GM23338 (cell line): ENCODE results near the gene ST14. TPM values are rescaled to one million over a fixed set of nuclear protein-coding genes. Genes with fewer than 3 reads are reported as not detected.

Experiments used
- ATAC-seq: fragments of 200-7000 bp; cut with Tn5 transposase; 3 replicates; pipeline ENCODE4 v1.9.1; 2020
- DNase-seq: peaks from one replicate; pipeline ENCODE4 v3.0.0-alpha.2; 2015; ENCODE audit warnings: low spot score
- H2AFZ ChIP-seq: fragments of 200-600 bp; sonication (generic); 2 replicates; pipeline ENCODE4 v1.8.0; 2016; ENCODE audit warnings: antibody characterized with exemption, mild to moderate bottlenecking, moderate library complexity
- H3F3A ChIP-seq: fragments of 200-600 bp; sonication (generic); replicated peaks from 2 replicates; pipeline ENCODE4 v1.8.0; 2017; ENCODE audit warnings: antibody characterized with exemption, mixed run types, low read depth
- H3K27ac ChIP-seq: fragments of 200-600 bp; sonication (generic); 2 replicates; pipeline ENCODE4 v1.6.1; 2016; ENCODE audit warnings: low read depth
- H3K27me3 ChIP-seq: fragments of 200-600 bp; sonication (generic); 2 replicates; pipeline ENCODE4 v1.8.0; 2016; ENCODE audit warnings: mild to moderate bottlenecking, mixed run types, moderate library complexity; ENCODE audit not compliant: insufficient read depth
- H3K36me3 ChIP-seq: fragments of 200-600 bp; sonication (generic); 2 replicates; pipeline ENCODE4 v1.8.0; 2016; ENCODE audit warnings: mild to moderate bottlenecking; ENCODE audit not compliant: insufficient read depth
- H3K4me1 ChIP-seq: fragments of 200-600 bp; sonication (generic); 2 replicates; pipeline ENCODE4 v1.8.0; 2016; ENCODE audit warnings: mild to moderate bottlenecking, moderate library complexity; ENCODE audit not compliant: insufficient read depth
- H3K4me2 ChIP-seq: fragments of 200-600 bp; sonication (generic); 2 replicates; pipeline ENCODE4 v1.7.1; 2017; ENCODE audit warnings: mixed run types
- H3K4me3 ChIP-seq: fragments of 200-600 bp; sonication (generic); 2 replicates; pipeline ENCODE4 v1.6.1; 2016; ENCODE audit warnings: mixed run types
- H3K79me2 ChIP-seq: fragments of 200-600 bp; sonication (generic); replicated peaks from 2 replicates; pipeline ENCODE4 v1.8.0; 2017; ENCODE audit warnings: mild to moderate bottlenecking; ENCODE audit not compliant: insufficient read depth
- H3K9me2 ChIP-seq: fragments of 200-600 bp; sonication (generic); 2 replicates; pipeline ENCODE4 v1.8.0; 2017; ENCODE audit not compliant: insufficient read depth
- H4K20me1 ChIP-seq: fragments of 200-600 bp; sonication (generic); replicated peaks from 2 replicates; pipeline ENCODE4 v1.8.0; 2017; ENCODE audit warnings: mild to moderate bottlenecking; ENCODE audit not compliant: insufficient read depth
- H3K27ac Mint-ChIP-seq: 2 replicates; pipeline ENCODE4 v1.8.0; 2020; ENCODE audit warnings: inconsistent platforms, mild to moderate bottlenecking, moderate library complexity, mixed read lengths
- H3K27me3 Mint-ChIP-seq: 3 replicates; pipeline ENCODE4 v1.8.0; 2022; ENCODE audit warnings: low read depth, mild to moderate bottlenecking, moderate library complexity, mixed read lengths, inconsistent platforms; ENCODE audit not compliant: insufficient read depth, poor library complexity
- H3K36me3 Mint-ChIP-seq: 3 replicates; pipeline ENCODE4 v1.8.0; 2021; ENCODE audit warnings: low read depth, mild to moderate bottlenecking, inconsistent platforms, moderate library complexity, mixed read lengths
- H3K4me1 Mint-ChIP-seq: 3 replicates; pipeline ENCODE4 v1.8.0; 2020; ENCODE audit warnings: mild to moderate bottlenecking, inconsistent platforms, mixed read lengths
- H3K4me3 Mint-ChIP-seq: 3 replicates; pipeline ENCODE4 v1.8.0; 2021; ENCODE audit warnings: moderate library complexity, mild to moderate bottlenecking, inconsistent platforms, mixed read lengths
- H3K9me3 Mint-ChIP-seq: 3 replicates; pipeline ENCODE4 v1.8.0; 2020; ENCODE audit warnings: moderate library complexity, mild to moderate bottlenecking, inconsistent platforms, mixed read lengths
- CREB1 ChIP-seq: fragments of 250-450 bp; sonication (Bioruptor Pico); IDR thresholded peaks from 2 replicates; pipeline ENCODE4 v1.5.0; 2020; ENCODE audit warnings: low read depth, mild to moderate bottlenecking, moderate library complexity
- CTCF ChIP-seq, 2 experiments: fragments of 200-600 bp in 1 of 2; sonication (generic) in 1 of 2; conservative IDR thresholded peaks; 2 replicates each; pipeline versions ENCODE4 v1.5.1 to v1.6.1; 2016 to 2017; ENCODE audit warnings: antibody characterized with exemption in 2 of 2, low read depth in 2 of 2, mild to moderate bottlenecking in 2 of 2, moderate library complexity in 1 of 2
- ETS1 ChIP-seq: IDR thresholded peaks from 2 replicates; pipeline ENCODE4 v1.6.1; 2016; ENCODE audit warnings: antibody characterized with exemption
- EZH2 ChIP-seq: fragments of 200-600 bp; sonication (generic); IDR thresholded peaks from one replicate; pipeline ENCODE4 v1.8.0; 2017; ENCODE audit warnings: antibody characterized with exemption, mild to moderate bottlenecking, low read depth; ENCODE audit not compliant: unreplicated experiment
- JUNB ChIP-seq: IDR thresholded peaks from one replicate; pipeline ENCODE4 v1.6.1; 2016; ENCODE audit warnings: antibody characterized with exemption; ENCODE audit not compliant: unreplicated experiment
- POLR2AphosphoS5 ChIP-seq: IDR thresholded peaks from 2 replicates; pipeline ENCODE4 v1.6.1; 2016; ENCODE audit warnings: antibody characterized with exemption, low read depth
- REST ChIP-seq: IDR thresholded peaks from one replicate; pipeline ENCODE4 v1.6.1; 2018; ENCODE audit warnings: antibody characterized with exemption; ENCODE audit not compliant: unreplicated experiment
- STAT1 ChIP-seq: IDR thresholded peaks from one replicate; pipeline ENCODE4 v1.6.1; 2016; ENCODE audit warnings: antibody characterized with exemption; ENCODE audit not compliant: unreplicated experiment
- ZNF462 ChIP-seq: fragments of 250-450 bp; sonication (Bioruptor Pico); IDR thresholded peaks from 2 replicates; pipeline ENCODE4 v1.5.0; 2020; ENCODE audit warnings: mild to moderate bottlenecking, moderate library complexity
- polyA plus RNA-seq: library from polyadenylated mRNA; unstranded; fragments of >200 nt; fragmentation: Nextera tagmentation; extraction: Ambion mirVana; gene quantifications from 2 replicates; pipeline ENCODE4 v1.2.1, GENCODE V29; 2016
- total RNA-seq: library from RNA; depleted of rRNA; stranded (reverse); fragments of >200 nt; shearing (Covaris generic); gene quantifications from 2 replicates; pipeline ENCODE4 v1.2.3, GENCODE V29; 2014

ST14 gene
- total and polyA plus RNA-seq, 2 experiments from 2014 or later = 7.9 to 32.7 TPM

- no peaks in the 10 kb centered on the region for H3F3A ChIP-seq
- H3K36me3 ChIP-seq = no peaks in the 10 kb centered on the region; the same call in 1 of the 2 replicates
- H2AFZ ChIP-seq = no peak overlapping the region
- Mint-ChIP-seq H3K4me3 (no peak overlapping the region), H3K9me3 (no peaks in the 10 kb centered on the region), H3K27me3 (peaks cover 45% of the 10 kb centered on the region), H3K4me1 (peaks cover 25% of the 10 kb centered on the region), H3K36me3 (no peaks in the 10 kb centered on the region), H3K27ac (no peak overlapping the region)
- H3K4me2 ChIP-seq = no peak overlapping the region
- H3K27me3 ChIP-seq = peaks cover 40% of the 10 kb centered on the region
- DNase-seq = no peak
- H3K4me1 ChIP-seq = peaks cover 12% of the 10 kb centered on the region
- H3K79me2 ChIP-seq = peaks cover 6% of the 10 kb centered on the region; the same call in 1 of the 2 replicates
- no peaks in the 10 kb centered on the region for H3K9me2 ChIP-seq
- TF ChIP-seq ZNF462 (CRISPR knock-in tag) (no peak), STAT1 (no peak), ETS1 (no peak), JUNB (no peak), EZH2 (no peak), POLR2AphosphoS5 (no peak), CREB1 (CRISPR knock-in tag) (no peak), CTCF (conservative IDR thresholded peaks at IDR 0.05; ENCODE audit: low read depth in 2 of 2) (no peak), REST (no peak)
- H3K27ac ChIP-seq = no peak overlapping the region
- peaks cover 23% of the 10 kb centered on the region for H4K20me1 ChIP-seq
- H3K4me3 ChIP-seq = no peak overlapping the region
- no peak for ATAC-seq
Observed at GRCh38 chr11:130165601-130166456, 6.2 kb downstream of the ST14 start.
